ENCODE results near the gene CCDC28B. TPM values are rescaled to one million over a fixed set of nuclear protein-coding genes. Genes with fewer than 3 reads are reported as not detected.

Gene CCDC28B
- total and polyA plus RNA-seq, 10 donors, result 3.9 to 22.4 (median 6.9) TPM

DNA sequence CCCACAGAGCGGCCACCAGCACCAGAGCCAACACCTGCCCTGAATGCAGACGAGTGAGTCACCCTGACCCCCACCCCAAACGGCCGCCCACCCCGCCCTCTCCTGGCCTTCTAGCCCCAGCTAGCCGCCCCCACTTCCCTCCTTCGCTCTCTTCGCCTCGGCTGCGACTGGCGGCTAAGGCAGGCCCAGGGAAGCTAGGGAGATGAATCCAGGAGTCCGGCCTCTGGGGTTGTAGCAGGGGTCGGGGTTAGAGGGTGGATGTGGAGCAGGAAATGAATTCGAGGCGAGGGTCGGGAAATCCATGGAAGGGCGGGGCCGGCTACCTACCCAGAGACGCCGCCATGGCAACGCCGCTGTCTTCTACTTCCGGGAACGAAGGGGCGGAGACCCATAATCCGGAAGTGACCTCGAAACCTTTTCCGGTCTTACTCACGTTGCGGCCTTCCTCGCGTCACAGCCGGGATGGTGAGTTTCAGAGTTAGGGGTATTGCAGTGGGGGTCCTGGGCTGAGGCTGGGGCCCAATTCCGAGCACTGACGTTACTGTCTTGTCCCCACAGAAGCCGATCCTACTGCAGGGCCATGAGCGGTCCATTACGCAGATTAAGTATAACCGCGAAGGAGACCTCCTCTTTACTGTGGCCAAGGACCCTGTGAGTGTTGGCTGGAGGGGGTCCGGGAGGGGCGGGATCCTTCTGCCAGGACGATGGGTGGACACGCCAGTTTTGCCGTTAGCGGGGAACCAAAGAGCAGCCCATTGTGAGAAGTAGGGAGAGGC, 21.8 kb downstream of the CCDC28B start, which contains the start of the genes EIF3I and TMEM234:
Gene EIF3I (plus strand): TSS at position 428 of the 776 bp plus-strand sequence. CDS start 35 bp downstream, at position 463.
Gene TMEM234 (minus strand): TSS at position 374 of the 776 bp plus-strand sequence. CDS start 31 bp downstream, at position 343.
- WGBS, 5 donors, result 0 to 1% (median 0%) methylated on average over 31 to 46 of the region's 46 CpGs
- peaks cover 0 to 67% (median 36%) of the 10 kb centered on the region in 6 donors for H3K36me3 ChIP-seq

DNA sequence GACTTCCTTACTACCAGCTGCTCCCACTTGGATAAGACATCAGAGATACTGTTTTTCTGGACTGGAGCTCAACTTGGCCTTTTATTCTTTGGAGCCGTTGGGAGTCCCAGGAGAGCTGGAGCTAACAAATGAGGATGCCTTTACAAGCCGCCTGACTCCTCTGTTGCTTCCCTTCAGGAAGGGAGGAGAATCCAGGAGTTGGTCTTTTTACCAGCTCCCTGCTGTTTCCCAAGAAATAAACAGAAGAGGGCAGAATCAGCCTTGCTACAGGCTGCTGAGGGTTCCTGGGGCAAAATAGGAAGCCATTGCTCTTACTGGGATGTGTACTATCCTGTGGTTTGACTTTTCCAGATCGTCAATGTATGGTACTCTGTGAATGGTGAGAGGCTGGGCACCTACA, 23.3 kb downstream of the CCDC28B start:
- H3K4me3 ChIP-seq, result peak overlapping the region in 3 of 8 donors; percentile 81 to 88 (median 82)
- H3K27me3 ChIP-seq (replicated peaks in 1 of 7), result no peaks in the 10 kb centered on the region
- TF ChIP-seq POLR2AphosphoS5 (IDR thresholded peaks at IDR 0.05) (no peak), POLR2A (IDR thresholded peaks at IDR 0.05) (no peak)
- TF ChIP-seq, protein P1, sequence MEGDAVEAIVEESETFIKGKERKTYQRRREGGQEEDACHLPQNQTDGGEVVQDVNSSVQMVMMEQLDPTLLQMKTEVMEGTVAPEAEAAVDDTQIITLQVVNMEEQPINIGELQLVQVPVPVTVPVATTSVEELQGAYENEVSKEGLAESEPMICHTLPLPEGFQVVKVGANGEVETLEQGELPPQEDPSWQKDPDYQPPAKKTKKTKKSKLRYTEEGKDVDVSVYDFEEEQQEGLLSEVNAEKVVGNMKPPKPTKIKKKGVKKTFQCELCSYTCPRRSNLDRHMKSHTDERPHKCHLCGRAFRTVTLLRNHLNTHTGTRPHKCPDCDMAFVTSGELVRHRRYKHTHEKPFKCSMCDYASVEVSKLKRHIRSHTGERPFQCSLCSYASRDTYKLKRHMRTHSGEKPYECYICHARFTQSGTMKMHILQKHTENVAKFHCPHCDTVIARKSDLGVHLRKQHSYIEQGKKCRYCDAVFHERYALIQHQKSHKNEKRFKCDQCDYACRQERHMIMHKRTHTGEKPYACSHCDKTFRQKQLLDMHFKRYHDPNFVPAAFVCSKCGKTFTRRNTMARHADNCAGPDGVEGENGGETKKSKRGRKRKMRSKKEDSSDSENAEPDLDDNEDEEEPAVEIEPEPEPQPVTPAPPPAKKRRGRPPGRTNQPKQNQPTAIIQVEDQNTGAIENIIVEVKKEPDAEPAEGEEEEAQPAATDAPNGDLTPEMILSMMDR (IDR thresholded peaks at IDR 0.05 in 8 of 11, conservative IDR thresholded peaks at IDR 0.05 in 3 of 11), result no peak
- H3K9me3 ChIP-seq, result no peaks in the 10 kb centered on the region
- H3K36me3 ChIP-seq, result peaks cover 0 to 67% (median 44%) of the 10 kb centered on the region in 6 donors
- no peak for DNase-seq
- H3K27ac ChIP-seq, result peak overlapping the region in 2 of 8 donors; percentile 30 to 94
- 69 to 98% (median 80%) methylated on average over 3 of the region's 3 CpGs for WGBS, 5 donors
- intact Hi-C loops (cut with DNase I; ENCODE audit: low total_unique reads), result no loop called here
- peaks cover 21 to 60% (median 39%) of the 10 kb centered on the region in 6 donors for H3K4me1 ChIP-seq

More for the DNA sequence above, 21.8 kb downstream of the CCDC28B start, which contains the start of the genes EIF3I and TMEM234:
- intact Hi-C loops (cut with DNase I; ENCODE audit: low total_unique reads), result no loop called here
- TF ChIP-seq, protein P1 (IDR thresholded peaks at IDR 0.05 in 8 of 11, conservative IDR thresholded peaks at IDR 0.05 in 3 of 11), result no peak
- peak in 2 of 3 donors; percentile 37 to 54 for TF ChIP-seq POLR2A (IDR thresholded peaks at IDR 0.05)
- peak; percentile 86 to 97 (median 91) for TF ChIP-seq POLR2AphosphoS5 (IDR thresholded peaks at IDR 0.05)
- H3K27ac ChIP-seq, result peak within 1 kb of the TSS; percentile 63 to 97 (median 88)
- peak within 1 kb of the TSS; percentile 64 to 91 (median 84) for H3K4me3 ChIP-seq
- H3K27me3 ChIP-seq (replicated peaks in 1 of 7), result no peaks in the 10 kb centered on the region
- no peaks in the 10 kb centered on the region for H3K9me3 ChIP-seq
- peak; percentile 97 for DNase-seq
- peaks cover 21 to 60% (median 39%) of the 10 kb centered on the region in 6 donors for H3K4me1 ChIP-seq

DNA sequence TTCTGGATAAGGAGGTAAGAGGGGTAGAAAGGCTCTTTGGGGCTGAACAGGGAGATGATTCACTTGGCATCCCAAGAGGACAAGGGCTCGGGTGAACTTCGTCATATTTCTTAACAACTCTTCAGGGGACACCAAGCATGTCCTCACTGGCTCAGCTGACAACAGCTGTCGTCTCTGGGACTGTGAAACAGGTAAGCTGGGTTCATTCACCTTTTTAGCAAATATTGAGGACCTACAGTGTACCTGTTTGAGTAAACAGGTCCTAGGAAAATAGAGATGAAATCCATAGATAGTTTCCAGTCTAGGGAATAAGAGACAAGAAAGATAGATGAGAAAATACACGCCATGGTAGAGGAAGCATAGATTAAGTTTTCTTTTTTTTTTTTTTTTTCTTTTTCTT, 23.9 kb downstream of the CCDC28B start:
- 90 to 98% (median 94%) methylated on average over 4 of the region's 4 CpGs for WGBS, 5 donors
- H3K4me1 ChIP-seq, result peaks cover 21 to 60% (median 39%) of the 10 kb centered on the region in 6 donors
- no peak for DNase-seq
- peaks cover 0 to 69% (median 50%) of the 10 kb centered on the region in 6 donors for H3K36me3 ChIP-seq
- peak overlapping the region in 1 of 8 donors; percentile 88 for H3K4me3 ChIP-seq
- intact Hi-C loops (cut with DNase I; ENCODE audit: low total_unique reads), result no loop called here
- no peak overlapping the region for H3K27ac ChIP-seq
- TF ChIP-seq, protein P1 (IDR thresholded peaks at IDR 0.05 in 8 of 11, conservative IDR thresholded peaks at IDR 0.05 in 3 of 11), result no peak
- TF ChIP-seq POLR2A (IDR thresholded peaks at IDR 0.05) (no peak), POLR2AphosphoS5 (IDR thresholded peaks at IDR 0.05) (no peak)
- no peaks in the 10 kb centered on the region for H3K9me3 ChIP-seq
- H3K27me3 ChIP-seq (replicated peaks in 1 of 7), result no peaks in the 10 kb centered on the region

DNA sequence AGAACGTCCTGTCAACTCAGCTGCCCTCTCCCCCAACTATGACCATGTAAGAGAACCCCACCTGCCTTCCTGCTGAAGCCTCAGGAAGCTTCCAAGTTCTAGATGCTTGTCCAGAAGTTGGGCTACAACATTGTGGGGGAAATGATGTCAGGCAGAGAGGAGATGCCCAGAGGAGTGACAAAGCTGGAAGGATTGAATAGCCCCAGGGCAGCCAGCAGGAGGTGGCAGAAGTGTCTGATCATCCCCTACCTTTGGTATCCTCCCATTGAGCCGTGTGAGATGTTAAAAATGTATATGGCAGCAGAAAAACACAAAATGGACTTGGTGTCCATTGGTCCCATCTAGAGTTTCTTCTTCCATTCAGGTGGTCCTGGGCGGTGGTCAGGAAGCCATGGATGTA, 28.4 kb downstream of the CCDC28B start:
- 84 to 93% (median 87%) methylated on average over 3 of the region's 3 CpGs for WGBS, 5 donors
- peaks cover 3 to 98% (median 84%) of the 10 kb centered on the region in 6 donors for H3K36me3 ChIP-seq
- TF ChIP-seq POLR2A (IDR thresholded peaks at IDR 0.05) (no peak), POLR2AphosphoS5 (IDR thresholded peaks at IDR 0.05) (no peak)
- TF ChIP-seq, protein P1 (IDR thresholded peaks at IDR 0.05 in 8 of 11, conservative IDR thresholded peaks at IDR 0.05 in 3 of 11), result no peak
- DNase-seq, result no peak
- no peak overlapping the region for H3K4me3 ChIP-seq
- H3K4me1 ChIP-seq, result peaks cover under 1 to 27% (median 10%) of the 10 kb centered on the region in 6 donors
- H3K27me3 ChIP-seq (replicated peaks in 1 of 7), result no peaks in the 10 kb centered on the region
- no peaks in the 10 kb centered on the region for H3K9me3 ChIP-seq
- intact Hi-C loops (cut with DNase I; ENCODE audit: low total_unique reads), result no loop called here
- no peak overlapping the region for H3K27ac ChIP-seq

Measured in spleen (tissue), 11 donors.